ENCODE measurements around the gene MAGI1.
"Not testable (repeated sequence)": the region's sequence is repeated elsewhere in the genome, so short reads cannot be mapped to it uniquely, and the experiment has no call there.

The MAGI1 gene

DNA sequence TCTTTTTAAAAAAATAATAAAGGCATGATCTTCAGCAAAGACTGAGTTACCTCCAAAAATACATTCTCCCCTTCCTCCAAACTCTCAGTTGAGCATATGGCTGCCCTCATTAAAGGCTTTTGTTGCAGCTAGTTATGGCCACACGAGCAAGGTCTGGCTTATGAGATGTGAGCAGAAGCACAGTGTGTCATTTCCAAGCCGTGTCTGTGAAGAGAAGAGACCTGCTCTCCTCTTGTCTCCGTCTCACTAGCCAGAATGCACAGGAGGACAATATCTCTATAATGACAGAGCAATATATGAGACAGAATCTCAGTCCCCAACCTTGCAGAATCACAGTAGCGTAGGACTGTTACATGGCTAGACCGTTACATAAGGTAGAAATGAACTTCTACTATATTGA is 152.3 kb downstream of the MAGI1 start:
- no peak overlapping the region for H3K4me3 ChIP-seq (ENCODE audit: low read depth, low read length)

DNA sequence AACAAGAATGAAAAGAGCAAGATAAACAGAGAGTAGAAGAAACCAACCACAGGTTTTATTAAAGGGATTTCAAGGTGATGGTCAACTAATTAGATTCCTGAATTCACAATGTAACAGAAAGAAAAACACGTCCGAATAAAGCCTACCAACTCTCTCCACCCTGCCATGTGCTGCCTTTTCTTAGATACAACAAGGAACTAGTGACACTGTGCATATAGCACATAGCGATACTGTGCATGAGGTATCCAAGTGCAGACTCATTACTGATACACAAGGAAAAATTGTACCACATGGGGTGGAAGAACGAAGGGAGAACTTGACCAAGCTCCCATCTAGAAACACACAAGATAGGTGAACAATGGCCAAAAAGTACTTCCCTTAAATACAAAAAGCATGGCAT is 154.6 kb downstream of the MAGI1 start:
- H3K4me3 ChIP-seq (ENCODE audit: low read depth, low read length) = no peak overlapping the region

DNA sequence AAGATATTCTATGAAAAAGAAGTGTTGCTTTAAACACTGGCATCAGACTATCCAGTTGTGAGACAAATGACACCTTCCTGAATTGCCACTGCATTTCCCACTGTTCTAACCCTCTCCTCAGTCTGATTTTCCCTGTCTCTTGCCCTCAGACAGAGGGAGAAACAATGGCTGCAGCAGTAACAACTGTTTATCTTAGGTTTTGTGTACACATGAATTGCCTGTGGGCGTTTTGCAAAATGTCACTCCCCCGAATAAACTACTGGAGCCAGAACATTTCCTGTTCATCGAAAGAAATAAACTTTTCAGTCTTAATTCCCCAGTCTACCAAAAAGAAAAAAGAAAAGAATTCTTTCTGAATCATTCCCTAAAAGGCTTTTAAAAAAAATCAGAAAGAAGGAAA is 155.1 kb downstream of the MAGI1 start:
- H3K4me3 ChIP-seq (ENCODE audit: low read depth, low read length) = no peak overlapping the region

DNA sequence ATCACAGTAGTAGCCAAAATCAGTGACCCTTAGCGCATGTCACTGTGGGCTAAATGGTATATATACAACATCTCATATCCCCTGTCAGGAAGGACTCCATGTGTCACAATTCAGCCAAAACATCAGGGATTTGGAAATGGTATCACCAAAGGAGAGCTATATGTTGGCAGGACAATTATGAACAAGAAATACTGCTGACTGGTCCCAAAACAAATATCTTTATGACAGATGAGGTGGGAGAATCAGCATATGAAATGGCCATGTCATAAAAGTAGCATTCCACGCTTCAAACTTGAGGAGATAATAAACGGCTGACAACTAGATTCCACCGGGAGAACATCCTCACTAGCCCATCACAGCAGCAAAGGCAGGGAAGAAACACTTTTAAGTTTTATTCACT is 158.4 kb downstream of the MAGI1 start:
- H3K4me3 ChIP-seq (ENCODE audit: low read depth, low read length) = no peak overlapping the region

DNA sequence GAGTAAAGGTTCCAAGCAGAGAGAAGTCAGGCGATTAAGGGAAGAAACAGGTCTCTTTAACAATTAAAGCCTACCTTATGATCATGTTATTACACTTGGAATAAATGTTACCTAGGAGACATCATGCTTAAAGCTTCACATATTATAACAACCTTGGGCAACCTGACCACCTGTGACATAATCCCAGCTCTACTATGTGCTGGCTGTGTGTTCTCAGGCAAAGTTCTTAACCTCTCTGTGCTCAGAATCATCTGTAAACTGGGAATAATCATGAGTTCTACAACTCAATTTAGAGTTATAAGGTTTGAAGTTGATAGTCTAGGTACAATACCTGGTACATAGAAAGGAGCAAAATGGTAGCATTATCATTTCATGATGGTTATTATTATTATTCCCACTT is 159.3 kb downstream of the MAGI1 start:
- H3K4me3 ChIP-seq (ENCODE audit: low read depth, low read length) = no peak overlapping the region

DNA sequence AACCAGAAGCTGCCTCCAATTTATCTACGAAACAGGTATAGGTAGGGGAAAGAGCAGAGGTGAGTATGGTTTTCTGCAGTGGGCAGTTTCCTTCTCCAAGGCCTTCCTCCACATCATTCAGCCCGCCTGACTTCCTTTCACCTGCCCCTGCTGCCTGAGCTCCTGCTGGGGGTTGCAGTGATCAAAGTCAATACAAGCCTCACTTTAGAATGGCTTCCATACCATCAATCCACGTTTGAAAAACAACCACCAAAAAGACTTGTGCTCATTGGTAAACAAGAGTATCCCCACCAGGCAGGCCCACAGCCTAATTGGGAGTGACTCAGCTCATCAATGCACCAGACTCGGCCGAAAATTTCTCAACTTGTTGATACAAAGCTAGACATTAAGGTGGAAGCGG is 159.9 kb downstream of the MAGI1 start:
- no peak overlapping the region for H3K4me3 ChIP-seq (ENCODE audit: low read depth, low read length)

DNA sequence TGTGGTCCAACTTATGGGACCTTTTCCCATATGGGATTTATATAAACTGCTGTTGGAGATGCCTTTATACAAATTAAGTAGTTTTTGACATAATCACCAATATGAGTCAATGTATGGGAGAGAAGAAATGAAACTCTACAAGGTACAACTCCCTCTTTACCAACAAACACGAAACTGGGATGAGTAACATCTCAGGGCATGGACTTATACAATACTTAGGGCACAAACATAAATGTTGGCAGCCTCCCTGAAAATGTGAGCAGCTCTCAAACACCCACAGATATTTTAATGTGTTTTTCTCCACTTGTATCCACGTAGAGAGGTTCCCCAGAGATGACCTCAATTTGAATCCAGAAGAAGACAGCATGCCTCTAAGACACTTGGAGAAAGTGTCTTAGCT is 161.6 kb downstream of the MAGI1 start:
- no peak overlapping the region for H3K4me3 ChIP-seq (ENCODE audit: low read depth, low read length)

DNA sequence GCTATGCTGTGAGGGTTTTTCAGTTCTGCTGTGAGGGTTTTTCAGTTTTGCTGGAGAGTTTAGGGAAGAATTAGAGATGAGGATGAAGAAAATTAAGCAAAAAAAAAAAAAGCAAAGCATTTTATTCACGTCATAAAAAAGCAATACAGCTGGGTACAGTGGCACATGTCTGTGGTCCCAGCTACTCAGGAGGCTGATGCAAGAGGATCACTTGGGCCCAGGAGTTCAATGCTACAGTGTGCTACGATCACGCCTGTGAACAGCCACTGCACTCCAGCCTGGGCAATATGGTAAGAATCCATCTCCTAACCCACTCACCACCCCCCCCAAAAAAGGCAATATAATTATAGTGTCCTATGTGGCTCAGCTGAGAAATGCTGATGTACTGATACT is 162.7 kb downstream of the MAGI1 start:
- no peak overlapping the region for H3K4me3 ChIP-seq (ENCODE audit: low read depth, low read length)

DNA sequence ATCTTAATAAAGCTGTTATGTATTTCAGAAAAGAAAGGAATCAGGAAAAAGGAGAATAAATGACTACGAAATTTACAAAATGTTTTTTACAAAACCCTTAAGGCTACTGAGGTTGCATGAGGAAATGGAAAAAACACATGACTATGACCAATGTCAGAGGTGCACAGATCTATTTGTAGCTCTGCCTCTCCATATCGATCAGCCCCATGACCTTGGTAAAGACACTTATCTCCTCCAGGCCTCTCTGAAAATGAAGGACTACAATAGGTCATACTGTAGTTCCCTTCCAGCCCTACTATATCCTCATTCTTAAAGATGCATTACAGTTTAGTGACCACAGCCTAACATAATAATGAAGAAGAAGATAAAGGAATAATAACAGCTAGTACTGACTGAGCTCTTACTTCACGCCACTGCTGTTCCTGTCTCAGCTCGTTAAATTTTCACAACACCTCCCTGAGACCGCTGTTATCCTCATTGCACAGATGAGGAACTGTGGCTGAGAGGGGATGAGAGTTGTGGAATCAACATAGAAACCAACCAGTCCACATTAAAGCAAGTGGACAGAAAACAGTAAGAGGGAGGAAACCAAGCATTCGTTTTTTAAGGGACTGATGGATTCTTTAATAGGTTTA is 163.2 kb downstream of the MAGI1 start:
- no peak overlapping the region for H3K4me3 ChIP-seq (ENCODE audit: low read depth, low read length)

DNA sequence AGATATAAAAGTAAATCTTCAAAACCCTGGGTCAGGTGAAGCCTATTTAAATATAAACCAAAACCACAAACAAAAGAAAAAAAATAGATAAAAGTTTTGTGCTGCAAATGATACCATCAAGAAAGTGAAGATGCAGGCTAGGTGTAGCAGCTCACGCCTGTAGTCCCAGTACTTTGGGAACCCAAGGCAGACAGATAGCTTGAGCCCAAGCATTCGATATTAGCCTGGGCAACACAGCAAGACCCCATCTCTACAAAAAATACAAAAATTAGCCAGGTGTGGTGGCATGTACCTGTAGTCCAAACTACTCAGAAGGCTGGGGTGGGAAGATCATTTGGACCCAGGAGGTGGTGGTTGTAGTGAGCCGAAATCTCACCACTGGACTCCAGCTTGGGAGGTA is 164.8 kb downstream of the MAGI1 start:
- no peak overlapping the region for H3K4me3 ChIP-seq (ENCODE audit: low read depth, low read length)

DNA sequence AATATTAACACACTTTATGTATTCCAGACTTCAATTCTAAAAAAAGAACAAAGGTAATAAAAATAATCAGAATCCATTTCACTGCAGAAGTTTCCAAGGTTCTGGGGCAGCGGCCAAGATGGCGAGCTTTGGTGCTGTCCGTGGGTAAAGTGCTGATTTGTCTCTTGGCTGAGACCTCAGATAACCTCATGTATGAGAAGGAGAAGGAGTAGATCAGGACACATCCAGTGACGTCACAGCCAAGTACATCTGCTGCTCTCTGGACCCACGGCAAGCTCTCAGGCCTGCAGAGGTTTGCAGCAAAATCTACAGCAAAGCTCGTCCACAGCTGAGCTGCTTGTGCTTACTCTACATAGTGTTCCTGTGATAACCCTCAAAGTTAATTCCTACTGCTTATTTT is 165.7 kb downstream of the MAGI1 start:
- H3K4me3 ChIP-seq (ENCODE audit: low read depth, low read length) = no peak overlapping the region

DNA sequence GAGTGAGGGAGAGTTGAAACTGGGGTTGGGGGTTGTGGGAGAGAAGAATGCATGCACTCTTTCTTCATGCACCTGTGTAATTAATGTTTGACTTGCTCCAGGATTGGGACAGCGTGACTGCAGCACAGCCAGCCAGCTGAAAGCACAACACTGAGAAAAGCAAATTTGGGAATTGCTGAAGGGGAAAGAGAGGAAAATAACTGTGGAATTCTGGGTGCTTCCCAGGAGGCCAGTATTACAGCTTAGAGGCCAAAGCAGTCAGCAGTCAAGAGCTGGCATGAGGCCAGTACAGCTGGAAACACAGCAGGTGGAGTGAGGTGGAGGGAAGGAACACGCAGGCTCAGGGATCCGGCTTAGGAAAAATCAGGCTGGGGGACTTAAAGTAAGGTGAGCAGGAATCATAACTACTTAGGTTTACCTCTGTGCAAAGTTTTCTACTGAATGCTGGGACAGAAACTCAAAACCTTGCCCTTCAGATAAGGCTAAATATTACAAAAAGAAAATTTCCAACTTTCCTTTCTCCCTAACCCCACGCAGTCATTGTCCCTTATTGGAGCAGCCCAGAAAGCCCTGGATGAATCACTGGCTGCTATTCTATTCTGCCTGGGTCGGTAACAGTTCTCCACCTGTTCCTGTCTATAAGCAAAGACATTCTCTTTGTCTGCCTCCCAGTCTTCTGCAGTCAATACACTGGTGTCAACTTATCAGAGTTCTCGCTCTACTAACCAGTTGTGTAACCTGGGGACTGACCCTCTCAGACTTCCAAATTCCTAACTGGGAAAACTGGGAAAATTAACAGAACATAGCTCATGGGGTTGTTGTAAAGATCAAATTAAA is 167.2 kb downstream of the MAGI1 start:
- no peak overlapping the region for H3K4me3 ChIP-seq (ENCODE audit: low read depth, low read length)

DNA sequence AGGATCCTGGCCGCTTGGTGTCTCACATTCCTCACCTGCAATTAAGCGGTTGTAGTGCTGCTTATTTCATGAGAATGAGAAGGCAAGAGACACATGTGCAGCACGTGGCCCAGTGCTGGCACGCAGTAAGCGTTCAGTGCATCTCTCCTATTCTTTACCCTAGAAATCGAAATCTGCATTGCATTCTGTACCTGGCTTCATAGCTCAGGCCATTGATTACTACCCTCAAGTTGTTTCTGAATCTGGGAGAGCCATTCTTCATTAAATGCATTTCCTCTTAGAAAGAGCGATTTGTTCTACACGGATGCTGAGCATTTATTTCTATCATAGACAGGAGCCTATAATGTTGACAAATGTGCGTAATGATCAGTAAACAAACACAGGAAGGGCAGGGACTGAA is 168.9 kb downstream of the MAGI1 start:
- H3K4me3 ChIP-seq (ENCODE audit: low read depth, low read length) = no peak overlapping the region

DNA sequence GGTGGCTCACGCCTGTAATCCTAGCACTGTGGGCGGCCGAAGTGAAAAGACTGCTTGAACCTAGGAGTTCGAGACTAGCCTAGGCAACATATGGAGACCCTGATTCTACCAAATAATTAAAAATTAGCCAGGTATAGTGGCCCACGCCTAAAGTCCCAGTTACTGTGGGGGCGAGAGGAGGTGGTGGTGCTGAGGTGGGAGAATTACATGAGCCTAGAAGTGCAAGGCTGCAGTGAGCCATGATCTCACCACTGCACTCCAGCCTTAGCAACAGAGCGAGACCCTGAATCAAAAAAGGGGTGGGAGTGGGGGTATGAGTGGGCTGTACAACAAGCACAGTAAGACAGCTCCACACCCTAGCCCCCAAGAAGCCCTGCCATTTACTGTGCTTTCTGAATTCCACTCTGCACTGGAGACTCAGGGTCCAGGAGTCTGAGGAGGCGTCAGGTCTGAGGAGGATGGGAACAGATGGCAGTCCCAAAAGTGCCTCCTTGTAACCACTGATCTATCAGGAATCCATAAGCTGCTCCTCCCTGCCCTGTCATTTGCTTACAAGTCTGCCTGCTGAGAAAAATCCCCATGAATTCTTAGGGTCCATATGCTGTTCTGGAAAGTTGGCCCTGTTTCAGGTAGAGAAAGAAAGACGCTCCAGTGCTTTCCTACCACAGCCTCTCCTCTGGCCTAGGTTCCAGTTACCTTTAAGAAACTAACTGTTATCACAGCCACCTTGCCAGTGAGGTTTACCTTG is 171.1 kb downstream of the MAGI1 start:
- H3K4me3 ChIP-seq (ENCODE audit: low read depth, low read length) = no peak overlapping the region

DNA sequence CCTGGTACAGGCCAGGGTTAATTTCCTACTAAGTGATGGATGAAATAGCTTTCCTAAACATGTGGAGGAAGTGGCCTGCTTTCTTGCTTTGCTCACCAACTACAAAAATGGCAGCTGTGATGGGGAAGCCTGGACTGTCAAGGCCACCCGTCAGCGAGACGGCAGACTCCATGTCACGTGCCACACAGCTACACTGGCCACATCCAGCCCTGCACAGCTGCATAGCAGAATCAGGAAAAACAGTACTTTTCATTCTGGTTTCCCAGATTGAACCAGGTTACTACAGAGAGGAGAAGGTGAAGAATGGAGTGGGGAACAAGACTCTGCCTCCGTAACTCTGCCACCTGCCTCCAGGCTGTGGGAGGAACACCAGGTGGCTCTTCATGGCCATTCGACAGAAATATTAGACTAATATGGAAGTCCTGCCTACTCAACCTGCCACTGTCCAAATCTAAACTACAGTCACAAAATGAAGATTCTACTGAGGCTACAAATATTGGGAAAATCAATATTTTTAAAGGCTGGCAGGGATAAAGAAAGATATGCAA is 174.3 kb downstream of the MAGI1 start:
- no peak overlapping the region for H3K4me3 ChIP-seq (ENCODE audit: low read depth, low read length)

DNA sequence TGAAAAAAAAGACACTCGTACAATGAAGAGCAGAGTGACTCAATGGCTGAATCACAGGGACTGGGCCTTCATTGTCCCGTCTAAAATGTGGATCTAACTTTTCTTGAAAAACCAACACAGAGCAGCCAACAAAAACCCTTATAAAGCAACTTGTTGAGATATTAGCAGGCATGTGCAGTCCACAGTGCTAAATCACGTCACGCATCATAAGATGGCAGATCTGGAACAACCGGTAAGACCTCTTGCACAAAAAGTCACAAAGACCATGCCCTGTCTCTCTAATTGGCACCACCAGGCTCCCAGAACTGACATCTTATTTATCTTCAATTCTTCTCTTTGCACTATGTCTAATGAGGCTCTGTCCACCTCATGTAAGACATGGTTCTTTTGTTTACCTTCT is 177.0 kb downstream of the MAGI1 start:
- no peak overlapping the region for H3K4me3 ChIP-seq (ENCODE audit: low read depth, low read length)

DNA sequence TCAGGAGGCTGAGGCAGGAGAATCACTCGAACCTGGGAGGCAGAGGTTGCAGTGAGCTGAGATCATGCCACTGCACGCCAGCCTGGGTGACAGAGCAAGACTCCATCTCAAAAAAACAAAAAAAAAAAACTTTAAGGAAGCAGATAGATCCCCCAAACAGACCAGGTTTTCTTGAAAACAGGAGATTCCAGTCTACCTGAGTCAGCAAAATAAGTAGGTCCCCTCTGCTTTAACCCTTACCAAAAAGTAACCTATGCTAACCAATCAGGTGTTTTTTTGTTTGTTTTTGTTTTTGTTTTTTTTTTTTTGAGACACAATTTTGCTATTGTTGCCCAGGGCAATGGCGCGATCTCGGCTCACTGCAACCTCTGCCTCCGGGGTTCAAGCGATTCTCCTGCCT is 179.1 kb downstream of the MAGI1 start:
- H3K4me3 ChIP-seq (ENCODE audit: low read depth, low read length) = not testable (repeated sequence)

DNA sequence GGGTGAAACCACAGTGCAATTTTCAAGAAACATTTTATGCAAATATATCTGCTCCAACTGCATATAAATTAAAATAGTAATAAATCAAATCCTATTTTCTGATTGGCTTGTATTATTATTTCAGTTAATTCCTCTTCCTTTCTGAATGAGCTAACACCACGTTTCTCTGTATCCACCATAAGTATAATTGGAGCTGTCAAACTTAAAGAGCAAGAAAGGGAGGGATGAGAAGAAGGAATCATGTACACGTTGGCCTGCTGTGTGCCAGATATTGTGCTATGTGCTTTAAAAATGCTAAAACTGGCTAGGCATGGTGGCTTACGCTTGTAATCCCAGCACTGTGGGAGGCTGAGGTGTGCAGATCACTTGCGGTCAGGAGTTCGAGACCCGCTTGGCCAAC is 180.0 kb downstream of the MAGI1 start:
- no peak overlapping the region for H3K4me3 ChIP-seq (ENCODE audit: low read depth, low read length)

DNA sequence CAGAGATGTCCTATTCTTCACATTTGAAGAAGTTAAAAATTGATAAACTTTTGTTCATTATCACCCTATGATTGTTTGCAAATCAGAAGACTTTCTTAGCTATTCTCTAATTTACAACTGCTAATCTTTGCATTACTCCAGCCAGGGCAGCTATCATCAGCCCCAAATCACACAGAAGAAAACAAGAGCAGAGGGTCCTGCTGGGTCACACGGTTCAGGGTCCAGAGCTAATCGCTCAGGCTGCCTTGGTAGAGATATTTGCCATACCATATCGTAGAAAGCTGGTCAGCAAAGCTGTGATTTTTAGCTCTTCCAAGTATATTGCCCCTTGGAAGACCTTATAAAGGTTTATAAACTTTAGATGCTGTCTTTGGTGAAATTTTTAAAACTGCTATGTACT is 181.4 kb downstream of the MAGI1 start:
- H3K4me3 ChIP-seq (ENCODE audit: low read depth, low read length) = no peak overlapping the region

DNA sequence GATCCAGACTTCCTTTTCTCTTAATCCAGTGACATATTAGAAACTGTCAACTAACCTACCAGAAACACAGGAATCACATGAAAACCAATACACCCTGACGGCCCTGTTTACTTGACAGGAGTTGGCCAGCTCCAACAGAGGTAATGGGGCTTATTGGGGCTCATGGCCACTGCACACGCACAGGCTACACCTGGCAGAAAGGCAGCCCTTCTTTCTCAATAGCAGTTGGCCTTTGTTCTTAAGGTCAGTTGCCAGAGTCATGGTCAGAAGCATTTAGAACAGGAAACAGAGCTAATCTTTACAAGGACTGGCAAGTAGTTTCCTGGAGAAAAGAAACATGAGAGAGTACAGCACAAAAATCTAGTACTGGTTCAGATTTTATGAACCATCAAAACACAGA is 181.8 kb downstream of the MAGI1 start:
- H3K4me3 ChIP-seq (ENCODE audit: low read depth, low read length) = no peak overlapping the region

DNA sequence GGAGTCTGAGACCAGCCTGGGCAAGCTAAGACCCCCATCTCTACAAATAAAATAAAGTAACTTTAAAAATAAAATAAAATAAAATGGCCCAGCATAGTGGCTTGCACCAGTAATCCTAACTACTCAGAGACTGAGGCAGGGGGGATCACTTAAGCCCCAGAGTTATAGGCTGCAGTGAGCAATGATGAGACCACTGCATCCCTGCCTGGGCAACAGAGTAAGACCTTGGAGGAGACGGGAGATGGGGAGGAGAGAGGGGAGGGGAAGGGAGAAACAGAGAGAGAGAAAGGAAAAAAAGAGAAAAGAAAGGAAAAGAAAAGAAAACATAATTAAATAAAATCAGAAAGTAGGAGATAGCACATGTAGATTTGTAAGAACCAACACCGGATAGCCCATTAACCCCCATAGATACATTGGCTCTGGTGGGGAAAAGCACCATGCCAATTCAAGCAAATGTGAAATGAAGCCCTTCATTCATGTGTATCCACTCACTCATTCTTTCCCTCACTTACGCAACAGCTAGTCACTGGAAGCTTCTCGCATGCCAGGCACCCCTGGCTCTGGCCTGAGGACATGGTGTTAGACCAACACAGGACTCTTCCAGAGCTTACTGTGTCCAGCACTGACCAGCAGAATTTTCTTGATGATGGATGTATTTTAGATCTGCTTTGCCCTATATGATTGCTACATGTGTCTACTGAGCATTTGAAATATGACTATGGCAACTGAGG is 183.2 kb downstream of the MAGI1 start:
- no peak overlapping the region for H3K4me3 ChIP-seq (ENCODE audit: low read depth, low read length)

Measured in iPS-11a (cell line).